HG02852 (cell line): Measurements from ENCODE around the gene RERG.

Source experiments
- ATAC-seq: cut with Tn5 transposase; IDR thresholded peaks from one replicate; pipeline ENCODE4 v1.9.1; 2021; ENCODE audit warnings: mild to moderate bottlenecking, moderate library complexity; ENCODE audit not compliant: unreplicated experiment

RERG gene

GRCh38 chr12:15220451-15220850 lies 766 bp downstream of the RERG start:
- no peak for ATAC-seq

- ATAC-seq = no peak
Observed at GRCh38 chr12:15218794-15219193, 2.4 kb downstream of the RERG start.

GRCh38 chr12:15216036-15216889 lies 5.0 kb downstream of the RERG start:
- ATAC-seq = no peak

- no peak for ATAC-seq
Observed at GRCh38 chr12:15214851-15215601, 6.2 kb downstream of the RERG start.

- no peak for ATAC-seq
Observed at GRCh38 chr12:15212930-15213329, 8.3 kb downstream of the RERG start.

GRCh38 chr12:15209782-15210181 lies 11.4 kb downstream of the RERG start:
- ATAC-seq = no peak

- ATAC-seq = no peak
Observed at GRCh38 chr12:15208871-15209656, 12.2 kb downstream of the RERG start.

GRCh38 chr12:15208140-15208539 lies 13.1 kb downstream of the RERG start:
- ATAC-seq = no peak

- ATAC-seq = no peak
Observed at GRCh38 chr12:15206831-15207389, 14.3 kb downstream of the RERG start.

- no peak for ATAC-seq
Observed at GRCh38 chr12:15206338-15206737, 14.9 kb downstream of the RERG start.

- no peak for ATAC-seq
Observed at GRCh38 chr12:15205341-15206010, 15.7 kb downstream of the RERG start.

- no peak for ATAC-seq
Observed at GRCh38 chr12:15201456-15201855, 19.8 kb downstream of the RERG start.

- ATAC-seq = no peak
Observed at GRCh38 chr12:15201056-15201455, 20.2 kb downstream of the RERG start.

- no peak for ATAC-seq
Observed at GRCh38 chr12:15200641-15201040, 20.6 kb downstream of the RERG start.

- no peak for ATAC-seq
Observed at GRCh38 chr12:15199930-15200329, 21.3 kb downstream of the RERG start.

GRCh38 chr12:15196678-15197505 lies 24.3 kb downstream of the RERG start:
- ATAC-seq = no peak

GRCh38 chr12:15196221-15196620 lies 25.0 kb downstream of the RERG start:
- no peak for ATAC-seq

- ATAC-seq = no peak
Observed at GRCh38 chr12:15194456-15195368, 26.5 kb downstream of the RERG start.

GRCh38 chr12:15193946-15194345 lies 27.3 kb downstream of the RERG start:
- no peak for ATAC-seq
